ENCODE data around the gene PDLIM5. TPM values are rescaled to one million over a fixed set of nuclear protein-coding genes. Genes with fewer than 3 reads are reported as not detected.
A peak's percentile ranks its signal among the peaks of the same experiment; 100 is the strongest.

Gene PDLIM5
- total and polyA plus RNA-seq, 7 donors: 215 to 840 (median 480) TPM

- TF ChIP-seq CTCF (IDR thresholded peaks at IDR 0.05): no peak
- 27 to 54% (median 32%) methylated on average over 3 of the region's 3 CpGs for WGBS, 3 donors
- no peaks in the 10 kb centered on the region for H3K27me3 ChIP-seq (ENCODE audit: insufficient read depth in 3 of 3, low read length in 2 of 3)
- no peaks in the 10 kb centered on the region for H3K9me3 ChIP-seq
- peaks cover 4 to 51% of the 10 kb centered on the region in 2 donors for H3K36me3 ChIP-seq (ENCODE audit: insufficient read depth in 1 of 2, low read depth in 1 of 2)
- peaks cover 47% of the 10 kb centered on the region for H3K4me1 ChIP-seq
- H3K4me3 ChIP-seq: no peak overlapping the region
- ATAC-seq (peak; percentile 73 to 84 (median 76)), DNase-seq (no peak)
- H3K27ac ChIP-seq: peak overlapping the region; percentile 68
- intact Hi-C loops (cut with DNase I): loop anchor here in 1 of 2 donors (5.0 kb wide), 2 partner anchors 47 to 132 kb away; partner anchors contain the start of gene PDLIM5
Measured at GRCh38 chr4:94583914-94584641, 132.3 kb downstream of the PDLIM5 start.

- Histone ChIP-seq H3K9me3 (no peaks in the 10 kb centered on the region), H3K27me3 (ENCODE audit: insufficient read depth in 3 of 3, low read length in 2 of 3) (no peaks in the 10 kb centered on the region), H3K36me3 (ENCODE audit: insufficient read depth in 1 of 2, low read depth in 1 of 2) (peaks cover 4 to 81% of the 10 kb centered on the region in 2 donors), H3K4me1 (peaks cover 17% of the 10 kb centered on the region), H3K4me3 (no peak overlapping the region), H3K27ac (peak overlapping the region; percentile 12)
- DNase-seq (no peak), ATAC-seq (no peak)
- intact Hi-C loops (cut with DNase I): loop anchor here in 1 of 2 donors (5.0 kb wide), 1 partner anchor 132 kb away; no protein-coding TSS in a partner anchor
- TF ChIP-seq CTCF (IDR thresholded peaks at IDR 0.05): no peak
- 57 to 74% (median 59%) methylated on average over 1 of the region's 1 CpG for WGBS, 3 donors
Measured at GRCh38 chr4:94588896-94589693, 137.4 kb downstream of the PDLIM5 start.

- 18 to 22% (median 22%) methylated on average over 2 of the region's 2 CpGs for WGBS, 3 donors
- no peak for TF ChIP-seq CTCF (IDR thresholded peaks at IDR 0.05)
- Histone ChIP-seq H3K27ac (peak overlapping the region; percentile 12), H3K4me3 (no peak overlapping the region), H3K36me3 (ENCODE audit: insufficient read depth in 1 of 2, low read depth in 1 of 2) (peaks cover 3 to 68% of the 10 kb centered on the region in 2 donors), H3K9me3 (no peaks in the 10 kb centered on the region), H3K4me1 (peaks cover 21% of the 10 kb centered on the region), H3K27me3 (ENCODE audit: insufficient read depth in 3 of 3, low read length in 2 of 3) (no peaks in the 10 kb centered on the region)
- DNase-seq: no peak
- intact Hi-C loops (cut with DNase I): loop anchor here (10.0 kb wide), 1 partner anchor 286 kb away; no protein-coding TSS in a partner anchor
- peak in 2 of 4 donors; percentile 23 to 30 for ATAC-seq
Measured at GRCh38 chr4:94590493-94590892, 138.8 kb downstream of the PDLIM5 start.

GRCh38 chr4:94591289-94591688 is 139.5 kb downstream of the PDLIM5 start:
- DNase-seq (no peak), ATAC-seq (no peak)
- no peaks in the 10 kb centered on the region for H3K9me3 ChIP-seq
- no peak overlapping the region for H3K4me3 ChIP-seq
- no peak overlapping the region for H3K27ac ChIP-seq
- intact Hi-C loops (cut with DNase I): loop anchor here (10.0 kb wide), 1 partner anchor 286 kb away; no protein-coding TSS in a partner anchor
- no peak for TF ChIP-seq CTCF (IDR thresholded peaks at IDR 0.05)
- H3K27me3 ChIP-seq (ENCODE audit: insufficient read depth in 3 of 3, low read length in 2 of 3): no peaks in the 10 kb centered on the region
- peaks cover 0 to 60% of the 10 kb centered on the region in 2 donors for H3K36me3 ChIP-seq (ENCODE audit: insufficient read depth in 1 of 2, low read depth in 1 of 2)
- H3K4me1 ChIP-seq: peaks cover 21% of the 10 kb centered on the region
- WGBS, 3 donors: 45 to 73% (median 51%) methylated on average over 2 of the region's 2 CpGs
